ENCODE results near the gene PTPRM.

The PTPRM gene

GRCh38 chr18:8169722-8170121, 602.6 kb downstream of the PTPRM start:
- DNase-seq (ENCODE audit: low spot score) = no peak

GRCh38 chr18:8174771-8175170, 607.7 kb downstream of the PTPRM start:
- no peak for DNase-seq (ENCODE audit: low spot score)

DNA sequence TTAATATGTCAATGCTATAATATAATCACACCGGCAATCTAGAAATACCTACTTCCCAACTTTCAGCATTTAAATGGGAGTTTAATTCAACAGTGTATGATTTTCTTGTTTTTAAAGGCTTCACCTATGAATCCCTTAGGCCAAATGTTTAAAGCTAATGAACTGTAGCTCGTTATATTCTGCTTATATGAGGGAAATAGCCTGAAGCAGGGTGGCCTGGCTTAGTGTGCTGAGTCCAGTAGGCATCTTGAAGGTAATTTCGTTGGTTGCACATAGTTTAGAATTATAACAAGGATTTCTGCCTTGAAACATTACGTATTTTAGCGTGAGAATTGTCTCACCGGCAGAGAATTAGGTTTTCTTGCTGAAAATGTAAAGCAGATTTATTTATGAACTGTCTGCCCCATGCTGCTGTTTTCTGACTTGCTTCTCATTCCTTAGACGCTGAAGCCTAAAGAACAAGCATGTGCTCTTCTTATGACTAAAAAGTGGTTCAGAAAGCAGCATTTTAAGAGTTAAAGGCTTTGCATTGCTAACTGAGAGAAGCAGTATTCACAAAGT, 608.5 kb downstream of the PTPRM start:
- DNase-seq (ENCODE audit: low spot score) = no peak

- DNase-seq (ENCODE audit: low spot score) = no peak
Measured at GRCh38 chr18:8176109-8176508, 609.0 kb downstream of the PTPRM start.

DNA sequence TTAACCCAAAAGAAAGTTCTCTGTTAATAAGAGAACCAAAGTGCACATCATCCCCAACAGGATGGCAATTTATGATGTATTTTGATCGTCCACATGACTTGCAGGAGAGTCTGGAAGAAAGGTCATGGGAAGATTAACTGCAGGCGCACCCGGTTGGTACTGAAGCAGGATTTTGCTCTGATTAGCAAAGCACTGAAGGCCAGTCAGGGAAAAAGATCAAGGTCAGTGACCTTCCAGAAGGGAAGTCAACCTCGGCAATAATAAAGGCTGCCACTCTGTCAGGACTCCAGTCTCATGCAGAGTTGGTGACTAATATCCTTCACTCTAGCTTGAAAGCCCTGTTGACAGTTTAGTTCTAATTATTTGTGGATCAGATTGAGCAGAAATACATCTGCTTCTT, 609.4 kb downstream of the PTPRM start:
- DNase-seq (ENCODE audit: low spot score) = no peak

DNA sequence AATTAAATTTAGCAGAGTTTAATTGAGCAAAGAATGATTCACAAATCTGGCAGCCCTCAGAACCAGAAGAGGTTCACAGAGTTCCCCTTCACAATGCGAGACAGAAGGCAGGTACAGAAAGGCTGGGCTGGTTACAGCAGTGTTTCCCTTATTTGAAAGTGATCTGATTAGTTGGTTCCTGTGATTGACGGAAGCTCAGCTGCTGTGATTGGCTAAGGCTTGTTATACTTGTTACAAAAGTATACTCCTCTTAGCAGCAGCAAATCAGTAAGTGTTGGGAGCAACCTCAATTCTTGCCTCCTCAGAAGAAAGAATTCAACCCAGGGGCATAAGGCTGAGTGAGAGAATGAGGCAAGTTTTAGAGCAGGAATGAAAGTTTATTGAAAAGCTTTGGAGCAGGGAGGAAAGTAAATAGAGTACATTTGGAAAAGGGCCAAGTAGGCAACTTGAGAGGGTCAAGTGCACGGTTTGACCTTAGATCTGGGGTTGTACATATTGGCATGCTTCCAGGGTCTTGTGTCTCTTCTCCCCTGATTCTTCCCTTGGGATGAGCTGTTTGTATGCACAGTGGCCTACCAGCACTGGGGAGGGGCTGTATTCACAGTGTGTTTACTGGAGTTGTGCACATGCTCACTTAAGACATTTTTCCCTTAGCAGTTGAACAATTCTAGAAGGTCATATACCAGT, 610.4 kb downstream of the PTPRM start:
- DNase-seq (ENCODE audit: low spot score) = no peak

DNA sequence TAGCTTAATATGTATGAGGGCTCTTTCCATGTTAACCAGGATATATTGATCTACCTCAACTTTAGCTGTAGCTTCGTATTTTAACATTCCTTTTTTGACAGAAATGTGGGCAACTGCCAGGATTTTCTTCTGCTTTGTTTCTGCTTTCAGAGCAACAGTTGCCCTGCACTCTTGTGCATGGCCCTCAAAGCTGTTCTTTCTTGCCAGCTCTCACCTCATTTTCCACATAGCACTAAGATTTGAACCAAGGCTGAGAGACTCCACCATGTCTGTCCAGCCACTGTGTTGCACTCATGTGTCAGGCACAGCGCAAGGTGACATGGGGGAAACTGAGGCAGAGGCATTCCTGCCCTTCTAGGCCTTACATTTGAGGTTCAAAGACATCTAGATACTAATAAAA, 619.3 kb downstream of the PTPRM start:
- no peak for DNase-seq (ENCODE audit: low spot score)

DNA sequence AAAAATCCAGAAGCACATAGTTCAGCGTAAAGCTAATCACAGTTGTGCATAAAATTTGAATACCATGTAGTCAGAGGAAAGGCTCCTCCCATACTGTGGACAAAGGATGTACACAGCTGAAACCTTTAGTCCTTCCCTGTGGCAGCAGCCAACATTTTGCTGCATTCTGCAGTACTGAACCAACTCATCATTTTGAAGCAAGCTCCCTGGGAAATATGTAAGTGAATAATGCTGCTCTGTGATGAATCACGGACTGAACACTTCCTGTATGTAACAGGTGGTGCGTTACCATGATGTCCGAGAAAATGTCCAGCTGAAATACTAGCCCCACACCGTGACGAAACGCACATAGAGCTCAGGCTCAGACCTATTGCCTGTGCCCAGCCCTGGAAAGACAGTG, 621.1 kb downstream of the PTPRM start:
- no peak for DNase-seq (ENCODE audit: low spot score)

DNA sequence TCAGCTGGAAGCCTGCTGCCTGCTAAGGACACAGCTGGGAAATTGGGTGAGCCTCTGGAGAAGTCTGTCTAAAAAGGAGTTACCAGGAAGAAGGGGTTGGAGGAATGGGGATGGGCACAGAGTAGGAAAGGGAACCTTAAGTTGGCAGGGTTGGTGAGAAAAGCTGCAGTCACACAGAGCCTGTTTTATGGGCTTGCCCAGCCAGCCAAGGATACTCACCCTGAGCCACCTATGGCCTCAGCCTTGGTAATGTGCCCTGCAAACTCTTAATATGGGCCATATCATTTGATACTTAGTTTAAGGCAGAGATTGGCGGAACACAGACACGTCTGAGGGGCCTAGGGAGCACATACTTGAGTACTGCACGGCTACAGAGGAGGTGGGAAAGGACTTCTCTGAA, 623.9 kb downstream of the PTPRM start:
- no peak for DNase-seq (ENCODE audit: low spot score)

DNA sequence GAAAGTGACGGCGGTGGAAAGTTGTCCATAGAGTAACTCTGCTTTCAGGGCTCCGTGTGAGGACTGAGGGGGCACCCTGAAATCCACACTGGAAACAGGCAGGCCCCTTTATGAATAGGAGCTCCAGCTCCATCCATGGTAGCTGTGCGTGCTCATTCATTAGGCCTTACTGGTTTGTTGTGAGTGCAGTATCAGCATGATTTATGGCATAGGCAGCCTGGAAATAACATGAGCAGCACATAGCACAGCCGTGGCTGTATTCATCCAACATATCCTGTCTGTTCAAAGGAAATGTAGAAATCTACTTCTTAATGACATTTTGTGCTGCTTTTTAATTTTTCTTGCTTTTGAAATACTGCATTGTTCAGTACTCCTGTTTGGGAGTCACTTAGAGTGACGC, 627.3 kb downstream of the PTPRM start:
- no peak for DNase-seq (ENCODE audit: low spot score)

- no peak for DNase-seq (ENCODE audit: low spot score)
Measured at GRCh38 chr18:8196238-8196637, 629.1 kb downstream of the PTPRM start.

GRCh38 chr18:8197499-8197898, 630.4 kb downstream of the PTPRM start:
- DNase-seq (ENCODE audit: low spot score) = no peak

GRCh38 chr18:8207996-8208395, 640.9 kb downstream of the PTPRM start:
- no peak for DNase-seq (ENCODE audit: low spot score)

DNA sequence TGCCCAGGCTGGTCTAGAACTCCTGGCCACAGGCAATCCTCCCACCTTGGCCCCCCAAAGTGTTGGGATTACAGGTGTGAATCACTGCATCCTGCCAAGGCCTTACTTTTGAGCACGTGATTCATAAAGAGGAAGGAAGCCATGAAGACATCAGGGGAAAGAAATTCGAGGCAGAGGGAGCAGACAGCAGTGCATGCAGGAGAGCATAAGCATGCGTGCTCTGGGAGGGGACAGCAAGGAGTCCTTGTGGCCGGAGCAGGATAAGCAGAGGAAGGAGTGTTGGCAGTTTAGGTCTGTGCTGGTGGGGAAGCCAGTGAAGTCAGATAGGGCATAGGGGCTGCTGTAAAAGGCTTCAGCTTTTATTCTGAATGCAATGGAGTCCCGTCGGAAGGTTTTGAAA, 641.6 kb downstream of the PTPRM start:
- no peak for DNase-seq (ENCODE audit: low spot score)

DNA sequence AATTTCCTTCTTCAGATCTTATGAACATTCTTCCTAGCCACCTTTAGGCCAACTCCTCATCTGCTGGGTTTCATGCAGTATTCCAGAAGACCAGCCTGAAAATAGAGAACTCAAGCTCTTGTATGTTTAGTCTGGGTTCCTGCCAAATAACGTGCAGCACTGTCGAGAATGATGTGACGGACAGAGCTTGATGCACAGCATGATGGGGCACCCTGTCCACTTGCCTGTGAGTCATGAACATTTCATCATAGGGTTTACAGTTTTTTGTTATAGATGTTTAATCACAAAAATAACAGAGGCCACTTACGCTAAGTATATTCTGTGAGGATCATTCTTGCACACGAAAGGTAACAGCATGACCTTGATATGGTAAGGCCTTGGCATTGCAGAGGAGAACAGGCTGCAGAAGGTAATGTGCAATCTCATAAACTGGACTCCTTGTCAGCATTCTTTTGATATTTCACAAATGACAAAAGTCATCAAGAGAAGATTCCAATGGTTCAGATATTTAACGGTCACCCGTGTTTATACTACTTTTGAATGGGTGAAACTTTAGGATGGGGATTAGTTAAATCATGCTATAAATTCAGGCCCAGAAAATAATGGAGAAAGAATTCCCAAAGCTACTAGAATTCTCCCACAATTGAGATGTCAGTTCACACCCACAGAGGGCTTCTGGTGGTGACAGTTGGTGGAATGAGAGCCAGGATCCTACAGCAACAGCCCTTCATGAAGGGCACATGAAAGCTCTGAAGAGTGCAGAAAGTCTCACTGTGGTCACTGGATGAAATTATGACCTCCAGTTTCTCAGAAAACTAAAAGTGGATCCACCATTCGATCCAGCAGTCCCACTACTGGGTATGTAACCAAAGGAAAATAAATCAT, 646.0 kb downstream of the PTPRM start:
- DNase-seq (ENCODE audit: low spot score) = no peak

DNA sequence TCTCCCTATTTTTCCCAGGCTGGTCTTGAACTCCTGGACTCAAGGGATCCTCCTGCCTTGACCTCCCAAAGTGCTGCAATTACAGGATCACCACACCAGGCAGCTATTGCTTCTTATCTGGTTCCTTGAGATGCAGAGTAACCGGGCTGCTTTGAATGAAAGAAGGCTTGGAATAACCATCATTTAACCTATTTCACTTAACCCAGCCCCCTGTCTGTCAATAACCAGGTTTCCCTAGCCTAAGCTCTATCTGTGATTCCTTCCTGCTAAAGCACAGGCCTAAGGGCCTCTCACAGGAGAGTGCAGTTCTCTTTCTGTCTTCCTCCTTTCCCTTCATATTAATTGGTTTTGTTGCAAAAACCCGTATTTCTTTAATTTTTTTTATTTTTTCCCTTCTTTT, 648.6 kb downstream of the PTPRM start:
- no peak for DNase-seq (ENCODE audit: low spot score)

DNA sequence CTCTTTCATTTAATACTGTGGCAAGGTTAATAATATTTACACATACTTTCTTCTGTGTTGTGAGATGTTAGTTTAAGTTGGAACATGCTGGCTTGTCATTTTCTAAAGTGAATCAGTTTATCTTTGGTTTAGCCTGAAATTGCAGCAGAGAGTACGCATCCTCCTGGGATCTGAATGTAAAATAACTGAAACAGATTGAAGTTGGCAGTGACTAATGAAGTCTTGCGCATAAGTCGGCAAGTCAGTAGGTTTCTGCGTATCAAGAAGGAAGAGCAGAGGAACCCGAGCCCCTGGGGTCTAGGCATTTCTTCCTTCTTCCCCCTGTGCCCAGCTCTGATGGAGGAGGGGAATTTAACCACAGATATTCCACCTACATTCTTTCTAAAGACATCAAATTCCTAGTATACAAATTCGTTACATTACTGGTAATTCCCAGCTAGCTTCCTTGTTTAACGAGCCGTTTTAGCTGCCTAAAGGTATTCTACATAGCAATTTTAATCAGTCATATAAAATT, 650.0 kb downstream of the PTPRM start:
- DNase-seq (ENCODE audit: low spot score) = no peak

DNA sequence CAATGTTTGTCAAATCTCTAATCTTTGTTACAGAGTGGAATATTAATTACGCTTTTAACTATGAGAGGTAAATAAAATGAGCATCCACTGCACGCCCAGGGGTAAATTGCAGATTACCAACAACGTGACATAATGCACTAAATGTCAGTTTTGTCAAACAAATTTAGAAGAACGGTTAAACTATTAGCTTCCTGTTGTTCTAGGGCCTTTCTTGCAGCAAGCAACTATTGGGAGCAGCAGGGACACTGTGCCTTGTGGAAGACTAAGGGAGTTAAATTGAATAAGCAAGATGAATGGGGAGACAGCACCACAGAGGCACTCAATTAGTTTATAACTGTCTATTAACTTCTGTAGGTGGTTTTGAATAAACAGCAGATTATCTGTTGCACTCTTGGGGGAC, 651.1 kb downstream of the PTPRM start:
- no peak for DNase-seq (ENCODE audit: low spot score)

- no peak for DNase-seq (ENCODE audit: low spot score)
Measured at GRCh38 chr18:8221452-8221851, 654.3 kb downstream of the PTPRM start.

GRCh38 chr18:8224576-8224975, 657.5 kb downstream of the PTPRM start:
- no peak for DNase-seq (ENCODE audit: low spot score)

GRCh38 chr18:8229040-8229439, 661.9 kb downstream of the PTPRM start:
- DNase-seq (ENCODE audit: low spot score) = no peak

GRCh38 chr18:8229787-8230186, 662.7 kb downstream of the PTPRM start:
- DNase-seq (ENCODE audit: low spot score) = no peak

DNA sequence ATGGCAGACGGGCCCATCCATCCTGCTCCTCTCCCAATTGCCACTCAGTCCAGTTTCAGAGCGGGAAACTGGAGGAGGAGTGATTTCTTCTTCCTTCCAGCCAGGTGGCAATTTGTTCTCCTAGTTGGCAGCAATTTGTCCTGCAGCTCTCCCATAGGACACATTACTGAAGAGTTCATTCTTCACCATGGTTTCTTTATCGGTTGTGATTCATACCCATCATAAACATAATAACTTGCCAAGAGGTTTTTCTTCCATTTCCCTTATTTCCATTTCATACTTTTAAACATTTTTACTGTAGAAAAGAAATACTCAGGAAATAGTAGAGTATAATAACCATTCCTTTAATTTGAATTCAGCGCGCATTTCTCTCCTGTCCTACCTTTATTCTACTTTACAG, 664.2 kb downstream of the PTPRM start:
- DNase-seq (ENCODE audit: low spot score) = no peak

All from CD4-positive, alpha-beta T cell treated with Interleukin-6 at 100 ng/mL for 8 hours (primary cell).